HCT116 (cell line): ENCODE data around the gene FAM168A. TPM values are rescaled to one million over a fixed set of nuclear protein-coding genes. Genes with fewer than 3 reads are reported as not detected.

Source experiments
- ATAC-seq: fragments of 200-7000 bp; cut with Tn5 transposase; 2 replicates; pipeline ENCODE4 v1.9.1; 2020; ENCODE audit warnings: mild to moderate bottlenecking, moderate library complexity
- BruUV-seq: library from RNA; stranded (reverse); fragments of 400-500 nt; replicated peaks from 2 replicates; lab custom pipeline; 2021; lab: Mats Ljungman, UMichigan
- CTCF ChIA-PET: fragments of 300-600 bp; sonication (Branson Sonifier 250); formaldehyde crosslinking; loops from one replicate; lab custom pipeline; 2021; ENCODE audit warnings: antibody characterized with exemption; lab: Charles Lee
- POLR2A ChIA-PET: fragments of 300-600, 350-600 bp; sonication (Branson Sonifier 250); formaldehyde crosslinking; loops from one replicate; lab custom pipeline; 2021; ENCODE audit warnings: antibody characterized with exemption; lab: Charles Lee
- RAD21 ChIA-PET, 2 experiments: fragments of 300-600 bp; sonication (Branson Sonifier 250); formaldehyde crosslinking; loops; one replicate each; lab custom pipeline; 2023; ENCODE audit warnings: low total read pairs in 2 of 2; ENCODE audit not compliant: uncharacterized antibody in 2 of 2, unreplicated experiment in 2 of 2, low non-redundant PET in 1 of 2; lab: Charles Lee
- DNase-seq: peaks from one replicate; pipeline ENCODE4 v3.0.0-alpha.2; 2010; ENCODE audit warnings: low read depth, low spot score
- H2AFZ ChIP-seq: fragments of 200-600 bp; shearing (Covaris generic), sonication (generic); 2 replicates; pipeline ENCODE4 v1.6.1; 2017; ENCODE audit warnings: low read depth, mixed run types, mixed read lengths, antibody characterized with exemption, low read length; ENCODE audit not compliant: poor library complexity, severe bottlenecking
- H3K27ac ChIP-seq: 2 replicates; pipeline ENCODE4 v1.5.1; 2012; ENCODE audit warnings: low read depth, low read length
- H3K27me3 ChIP-seq: fragments of 200-600 bp; sonication (generic); 2 replicates; pipeline ENCODE4 v1.6.1; 2016; ENCODE audit warnings: mixed run types, low read length, mixed read lengths; ENCODE audit not compliant: insufficient read depth
- H3K36me3 ChIP-seq, 2 experiments: fragments of 200-500 bp in 1 of 2; fragments of 200-600 bp in 1 of 2; sonication (Bioruptor generic) in 1 of 2; sonication (generic) in 1 of 2; 2 replicates each; pipeline versions ENCODE4 v1.5.1 to v1.6.1; 2014 to 2016; ENCODE audit warnings: low read length in 2 of 2, inconsistent platforms in 1 of 2, mixed read lengths in 1 of 2, mixed run types in 1 of 2; ENCODE audit not compliant: insufficient read depth in 2 of 2, control insufficient read depth in 1 of 2
- H3K4me1 ChIP-seq, 2 experiments: fragments of 200-600 bp in 1 of 2; sonication (generic) in 1 of 2; 2 replicates each; pipeline versions ENCODE4 v1.5.1 to v1.6.1; 2012 to 2017; ENCODE audit warnings: low read length in 2 of 2, inconsistent platforms in 1 of 2, mild to moderate bottlenecking in 1 of 2, mixed read lengths in 1 of 2, mixed run types in 1 of 2, moderate library complexity in 1 of 2; ENCODE audit not compliant: insufficient read depth in 2 of 2, control insufficient read depth in 1 of 2
- H3K4me2 ChIP-seq: fragments of 200-600 bp; sonication (generic); 2 replicates; pipeline ENCODE4 v1.6.1; 2017; ENCODE audit warnings: mixed run types, low read length, mixed read lengths
- H3K4me3 ChIP-seq, 2 experiments: fragments of 200-600 bp in 1 of 2; sonication (generic) in 1 of 2; replicated peaks in 1 of 2; 2 replicates each; pipeline ENCODE4 v1.5.1; 2011 to 2016; ENCODE audit warnings: low read length in 2 of 2, control low read depth in 1 of 2, low read depth in 1 of 2, mild to moderate bottlenecking in 1 of 2, mixed read lengths in 1 of 2, mixed run types in 1 of 2
- H3K79me2 ChIP-seq: fragments of 200-600 bp; sonication (generic); 2 replicates; pipeline ENCODE4 v1.6.1; 2017; ENCODE audit warnings: mild to moderate bottlenecking, mixed run types, low read length, moderate library complexity, mixed read lengths; ENCODE audit not compliant: insufficient read depth
- H3K9ac ChIP-seq: fragments of 200-600 bp; sonication (generic); 2 replicates; pipeline ENCODE4 v1.6.1; 2016; ENCODE audit warnings: low read length, mixed read lengths
- H3K9me2 ChIP-seq: fragments of 200-600 bp; sonication (generic), shearing (Covaris generic); 2 replicates; pipeline ENCODE4 v1.6.1; 2017; ENCODE audit warnings: mixed run types, mild to moderate bottlenecking, moderate library complexity; ENCODE audit not compliant: insufficient read depth
- H3K9me3 ChIP-seq, 2 experiments: fragments of 200-500 bp in 1 of 2; fragments of 200-600 bp in 1 of 2; sonication (Bioruptor generic) in 1 of 2; sonication (generic) in 1 of 2; 2 replicates each; pipeline ENCODE4 v1.6.1; 2014 to 2017; ENCODE audit warnings: low read length in 2 of 2, mixed read lengths in 2 of 2, inconsistent platforms in 1 of 2, low read depth in 1 of 2, mild to moderate bottlenecking in 1 of 2, mixed run types in 1 of 2, moderate library complexity in 1 of 2; ENCODE audit not compliant: control insufficient read depth in 1 of 2, insufficient read depth in 1 of 2
- H4K20me1 ChIP-seq: fragments of 200-600 bp; sonication (generic), shearing (Covaris generic); 2 replicates; pipeline ENCODE4 v1.6.1; 2017; ENCODE audit warnings: mixed run types, mild to moderate bottlenecking, moderate library complexity; ENCODE audit not compliant: insufficient read depth
- CBX3 ChIP-seq: IDR thresholded peaks from 2 replicates; pipeline ENCODE4 v1.6.1; 2012; ENCODE audit warnings: low read depth
- CTCF ChIP-seq, 3 experiments: fragments of 200-600 bp in 1 of 3; sonication (generic) in 1 of 3; IDR thresholded peaks in 2 of 3; conservative IDR thresholded peaks in 1 of 3; 2 replicates each; pipeline ENCODE4 v1.5.1; 2012 to 2017; ENCODE audit warnings: low read depth in 2 of 3, low read length in 2 of 3, antibody characterized with exemption in 1 of 3, borderline replicate concordance in 1 of 3, control low read depth in 1 of 3, mild to moderate bottlenecking in 1 of 3, mixed read lengths in 1 of 3, mixed run types in 1 of 3, moderate library complexity in 1 of 3; ENCODE audit not compliant: insufficient read depth in 1 of 3
- EGR1 ChIP-seq: IDR thresholded peaks from 2 replicates; pipeline ENCODE4 v1.6.1; 2012; ENCODE audit warnings: low read depth
- ELF1 ChIP-seq: IDR thresholded peaks from 2 replicates; pipeline ENCODE4 v1.6.1; 2012; ENCODE audit warnings: low read depth, borderline replicate concordance
- FOSL1 ChIP-seq: IDR thresholded peaks from 2 replicates; pipeline ENCODE4 v1.6.1; 2012; ENCODE audit warnings: low read depth
- JUND ChIP-seq: IDR thresholded peaks from 2 replicates; pipeline ENCODE4 v1.6.1; 2012
- MAX ChIP-seq: IDR thresholded peaks from 2 replicates; pipeline ENCODE4 v1.6.1; 2012
- POLR2AphosphoS5 ChIP-seq: IDR thresholded peaks from 2 replicates; pipeline ENCODE4 v1.6.1; 2011; ENCODE audit warnings: mild to moderate bottlenecking, low read depth, low read length, moderate library complexity
- SIN3A ChIP-seq: IDR thresholded peaks from 2 replicates; pipeline ENCODE4 v1.6.1; 2012; ENCODE audit warnings: low read depth
- SP1 ChIP-seq: IDR thresholded peaks from 2 replicates; pipeline ENCODE4 v1.6.1; 2012; ENCODE audit warnings: low read depth
- ZFX ChIP-seq: fragments of 450-650 bp; IDR thresholded peaks from 2 replicates; pipeline ENCODE4 v1.6.1; 2017
- ZNF274 ChIP-seq: fragments of 200-500 bp; sonication (Bioruptor generic); IDR thresholded peaks from 2 replicates; pipeline ENCODE4 v1.6.1; 2014; ENCODE audit warnings: mild to moderate bottlenecking, low read depth, low read length, inconsistent platforms
- intact Hi-C: fragments of 100-400 bp; cut with micrococcal nuclease; formaldehyde crosslinking; loops from 2 replicates; pipeline ENCODE4 v1.10.0; 2022
- total RNA-seq: library from RNA; stranded (reverse); gene quantifications from one replicate; pipeline ENCODE4 v1.2.1, GENCODE V29; 2021; ENCODE audit not compliant: unreplicated experiment
- TF ChIP-seq, protein P1 (sequence below): IDR thresholded peaks from 2 replicates; pipeline ENCODE4 v1.6.1; 2012; ENCODE audit warnings: low read depth

The FAM168A gene
- total RNA-seq, 1 experiment from 2014 or later: 31.5 TPM

DNA sequence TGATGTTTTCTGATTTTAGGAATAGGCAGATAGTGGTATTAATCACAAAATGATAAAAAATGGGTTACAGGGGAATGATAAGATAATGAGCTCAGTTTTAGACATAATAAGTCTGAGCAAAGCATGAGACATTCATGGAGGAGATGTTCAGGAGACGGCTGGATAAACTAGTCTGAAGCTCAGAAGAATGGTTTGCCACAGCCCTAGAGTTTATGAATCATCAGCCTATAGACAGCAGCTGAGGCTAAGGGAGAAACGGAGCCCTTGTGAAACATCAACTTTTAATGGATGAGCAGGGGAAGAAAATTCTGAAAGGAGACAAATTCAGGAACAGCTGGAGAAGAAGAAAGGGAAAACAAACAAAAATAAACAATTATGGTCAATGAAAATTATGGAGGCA lies 134.6 kb downstream of the FAM168A start:
- RAD21 ChIA-PET: no interaction called here
- no peaks in the 10 kb centered on the region for H3K9me3 ChIP-seq
- intact Hi-C loops: no loop called here
- no peaks in the 10 kb centered on the region for H3K4me1 ChIP-seq
- H2AFZ ChIP-seq: no peak overlapping the region
- H3K27me3 ChIP-seq: no peaks in the 10 kb centered on the region
- no peak overlapping the region for H3K4me3 ChIP-seq
- POLR2A ChIA-PET: no interaction called here
- no peak overlapping the region for H3K9ac ChIP-seq
- H3K27ac ChIP-seq: no peak overlapping the region
- no peak overlapping the region for H3K4me2 ChIP-seq
- no peaks in the 10 kb centered on the region for H3K9me2 ChIP-seq
- BruUV-seq: no TSS peak
- H4K20me1 ChIP-seq: no peaks in the 10 kb centered on the region
- DNase-seq (no peak), ATAC-seq (no peak)
- CTCF ChIA-PET: interaction anchor here (1.5 to 7.0 kb wide), 2 partner anchors 16 to 163 kb away, joined by 3 to 39 read pairs; no protein-coding TSS in a partner anchor
- no peak for TF ChIP-seq ZFX
- no peak for TF ChIP-seq SIN3A
- TF ChIP-seq SP1: no peak
- TF ChIP-seq POLR2AphosphoS5: no peak
- TF ChIP-seq ELF1: no peak
- no peak for TF ChIP-seq MAX
- TF ChIP-seq JUND: no peak
- TF ChIP-seq FOSL1: no peak
- no peak for TF ChIP-seq EGR1
- TF ChIP-seq, protein P1, sequence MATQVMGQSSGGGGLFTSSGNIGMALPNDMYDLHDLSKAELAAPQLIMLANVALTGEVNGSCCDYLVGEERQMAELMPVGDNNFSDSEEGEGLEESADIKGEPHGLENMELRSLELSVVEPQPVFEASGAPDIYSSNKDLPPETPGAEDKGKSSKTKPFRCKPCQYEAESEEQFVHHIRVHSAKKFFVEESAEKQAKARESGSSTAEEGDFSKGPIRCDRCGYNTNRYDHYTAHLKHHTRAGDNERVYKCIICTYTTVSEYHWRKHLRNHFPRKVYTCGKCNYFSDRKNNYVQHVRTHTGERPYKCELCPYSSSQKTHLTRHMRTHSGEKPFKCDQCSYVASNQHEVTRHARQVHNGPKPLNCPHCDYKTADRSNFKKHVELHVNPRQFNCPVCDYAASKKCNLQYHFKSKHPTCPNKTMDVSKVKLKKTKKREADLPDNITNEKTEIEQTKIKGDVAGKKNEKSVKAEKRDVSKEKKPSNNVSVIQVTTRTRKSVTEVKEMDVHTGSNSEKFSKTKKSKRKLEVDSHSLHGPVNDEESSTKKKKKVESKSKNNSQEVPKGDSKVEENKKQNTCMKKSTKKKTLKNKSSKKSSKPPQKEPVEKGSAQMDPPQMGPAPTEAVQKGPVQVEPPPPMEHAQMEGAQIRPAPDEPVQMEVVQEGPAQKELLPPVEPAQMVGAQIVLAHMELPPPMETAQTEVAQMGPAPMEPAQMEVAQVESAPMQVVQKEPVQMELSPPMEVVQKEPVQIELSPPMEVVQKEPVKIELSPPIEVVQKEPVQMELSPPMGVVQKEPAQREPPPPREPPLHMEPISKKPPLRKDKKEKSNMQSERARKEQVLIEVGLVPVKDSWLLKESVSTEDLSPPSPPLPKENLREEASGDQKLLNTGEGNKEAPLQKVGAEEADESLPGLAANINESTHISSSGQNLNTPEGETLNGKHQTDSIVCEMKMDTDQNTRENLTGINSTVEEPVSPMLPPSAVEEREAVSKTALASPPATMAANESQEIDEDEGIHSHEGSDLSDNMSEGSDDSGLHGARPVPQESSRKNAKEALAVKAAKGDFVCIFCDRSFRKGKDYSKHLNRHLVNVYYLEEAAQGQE: no peak
- no peak for TF ChIP-seq CTCF (IDR thresholded peaks at IDR 0.05 in 2 of 3, conservative IDR thresholded peaks at IDR 0.05 in 1 of 3; ENCODE audit: borderline replicate concordance in 1 of 3, insufficient read depth in 1 of 3, low read depth in 2 of 3, low read length in 2 of 3)
- no peak for TF ChIP-seq ZNF274
- no peak for TF ChIP-seq CBX3
- no peaks in the 10 kb centered on the region for H3K36me3 ChIP-seq
- H3K79me2 ChIP-seq: no peaks in the 10 kb centered on the region
